HG03139 (cell line): ENCODE results near the gene RAD50.
"Not testable (repeated sequence)": the region's sequence is repeated elsewhere in the genome, so short reads cannot be mapped to it uniquely, and the experiment has no call there.

Experiments used
- ATAC-seq: cut with Tn5 transposase; IDR thresholded peaks from one replicate; pipeline ENCODE4 v1.9.1; 2021; ENCODE audit not compliant: unreplicated experiment

RAD50 gene

GRCh38 chr5:132556153-132556762 is 519 bp upstream of the RAD50 start:
- no peak for ATAC-seq

- peak; percentile 21 for ATAC-seq
Observed at GRCh38 chr5:132557478-132558172, 848 bp downstream of the RAD50 start.

- ATAC-seq, result no peak
Observed at GRCh38 chr5:132559383-132560060, 2.7 kb downstream of the RAD50 start.

- ATAC-seq, result no peak
Observed at GRCh38 chr5:132561601-132562000, 4.8 kb downstream of the RAD50 start.

GRCh38 chr5:132564555-132564954 is 7.8 kb downstream of the RAD50 start:
- not testable (repeated sequence) for ATAC-seq

GRCh38 chr5:132566657-132567056 is 9.9 kb downstream of the RAD50 start:
- no peak for ATAC-seq

GRCh38 chr5:132576123-132576522 is 19.3 kb downstream of the RAD50 start:
- no peak for ATAC-seq

GRCh38 chr5:132584560-132584959 is 27.8 kb downstream of the RAD50 start:
- ATAC-seq, result not testable (repeated sequence)

- ATAC-seq, result no peak
Observed at GRCh38 chr5:132586063-132586462, 29.3 kb downstream of the RAD50 start.

GRCh38 chr5:132589467-132589866 is 32.7 kb downstream of the RAD50 start:
- ATAC-seq, result no peak

GRCh38 chr5:132591145-132591544 is 34.4 kb downstream of the RAD50 start:
- no peak for ATAC-seq

GRCh38 chr5:132592521-132592920 is 35.7 kb downstream of the RAD50 start:
- ATAC-seq, result no peak

- no peak for ATAC-seq
Observed at GRCh38 chr5:132594170-132594569, 37.4 kb downstream of the RAD50 start.

- ATAC-seq, result no peak
Observed at GRCh38 chr5:132595624-132596023, 38.8 kb downstream of the RAD50 start.

GRCh38 chr5:132601071-132601728 is 44.4 kb downstream of the RAD50 start:
- ATAC-seq, result no peak

- ATAC-seq, result no peak
Observed at GRCh38 chr5:132607095-132607494, 50.3 kb downstream of the RAD50 start.

- ATAC-seq, result no peak
Observed at GRCh38 chr5:132608107-132608506, 51.3 kb downstream of the RAD50 start.

GRCh38 chr5:132611965-132612364 is 55.2 kb downstream of the RAD50 start:
- no peak for ATAC-seq

- ATAC-seq, result no peak
Observed at GRCh38 chr5:132612846-132613245, 56.1 kb downstream of the RAD50 start.

- ATAC-seq, result no peak
Observed at GRCh38 chr5:132621699-132622098, 64.9 kb downstream of the RAD50 start.

- no peak for ATAC-seq
Observed at GRCh38 chr5:132622608-132623007, 65.8 kb downstream of the RAD50 start.

GRCh38 chr5:132627470-132627869 is 70.7 kb downstream of the RAD50 start:
- no peak for ATAC-seq
